Omental fat pad (tissue), 4 donors: ENCODE results near the gene WDR55. TPM values are rescaled to one million over a fixed set of nuclear protein-coding genes. Genes with fewer than 3 reads are reported as not detected.
"Not testable (repeated sequence)": the region's sequence is repeated elsewhere in the genome, so short reads cannot be mapped to it uniquely, and the experiment has no call there.

ENCODE experiments used
- ATAC-seq: fragments of 150-250 bp; one replicate; pipeline ENCODE4 v1.9.1; 2016; ENCODE audit warnings: mild to moderate bottlenecking, moderate library complexity; ENCODE audit not compliant: low FRiP score
- DNase-seq: peaks from one replicate; pipeline ENCODE4 v3.0.0-alpha.2; 2019; ENCODE audit warnings: low spot score
- total RNA-seq, 4 donors: library from RNA; depleted of rRNA; stranded (reverse); fragments of >200 nt; gene quantifications; one replicate each; pipeline ENCODE4 v1.1.0, GENCODE V29; 2016
- TF ChIP-seq, protein P1 (sequence below), 3 donors: fragments of 450-650 bp; IDR thresholded peaks; one replicate each; pipeline ENCODE4 v1.5.1; 2016 to 2017; ENCODE audit warnings: antibody characterized with exemption in 3 of 3, mild to moderate bottlenecking in 3 of 3, moderate library complexity in 2 of 3

The WDR55 gene, protein sequence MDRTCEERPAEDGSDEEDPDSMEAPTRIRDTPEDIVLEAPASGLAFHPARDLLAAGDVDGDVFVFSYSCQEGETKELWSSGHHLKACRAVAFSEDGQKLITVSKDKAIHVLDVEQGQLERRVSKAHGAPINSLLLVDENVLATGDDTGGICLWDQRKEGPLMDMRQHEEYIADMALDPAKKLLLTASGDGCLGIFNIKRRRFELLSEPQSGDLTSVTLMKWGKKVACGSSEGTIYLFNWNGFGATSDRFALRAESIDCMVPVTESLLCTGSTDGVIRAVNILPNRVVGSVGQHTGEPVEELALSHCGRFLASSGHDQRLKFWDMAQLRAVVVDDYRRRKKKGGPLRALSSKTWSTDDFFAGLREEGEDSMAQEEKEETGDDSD
- total RNA-seq = 10 to 100 TPM; 21.2 to 29.9 (median 25.2) TPM

DNA sequence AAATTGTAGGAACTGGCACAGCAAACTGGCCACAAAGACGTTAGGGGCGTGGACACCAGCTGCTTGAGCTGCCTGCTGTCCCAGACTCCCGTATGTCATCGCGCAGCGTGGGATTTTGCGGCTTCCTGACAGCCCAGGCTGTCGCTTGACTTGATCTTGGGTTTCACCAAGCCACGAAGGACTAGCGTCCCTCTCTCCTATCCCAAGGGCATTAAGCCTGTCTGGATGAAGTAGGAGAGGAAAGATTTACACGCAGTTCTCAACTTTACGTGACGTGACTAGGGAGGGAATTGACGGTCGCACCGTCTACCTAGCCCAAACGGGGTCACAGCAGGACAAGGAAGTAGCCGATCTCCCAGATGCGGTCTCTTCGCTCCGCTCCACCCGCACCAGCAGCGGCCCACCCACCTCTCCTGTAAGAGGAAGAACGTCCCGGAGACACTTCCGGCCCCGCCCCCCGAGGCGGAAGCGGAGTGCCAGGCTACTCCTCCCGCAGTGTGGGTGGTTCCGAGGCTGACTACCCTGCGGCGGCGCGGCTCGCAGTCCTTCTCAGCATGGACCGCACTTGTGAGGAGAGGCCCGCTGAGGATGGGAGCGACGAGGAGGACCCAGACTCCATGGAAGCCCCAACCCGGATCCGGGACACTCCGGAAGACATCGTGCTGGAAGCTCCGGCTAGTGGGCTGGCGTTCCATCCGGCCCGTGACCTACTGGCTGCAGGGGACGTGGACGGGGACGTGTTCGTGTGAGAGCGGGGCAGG, at the start of gene WDR55:
TSS of gene WDR55 (plus strand) at position 546 of the 761 bp plus-strand sequence. CDS start at position 555, 9 bp downstream.
- ATAC-seq (peak; percentile 98), DNase-seq (peak; percentile 89)
- TF ChIP-seq, protein P1, sequence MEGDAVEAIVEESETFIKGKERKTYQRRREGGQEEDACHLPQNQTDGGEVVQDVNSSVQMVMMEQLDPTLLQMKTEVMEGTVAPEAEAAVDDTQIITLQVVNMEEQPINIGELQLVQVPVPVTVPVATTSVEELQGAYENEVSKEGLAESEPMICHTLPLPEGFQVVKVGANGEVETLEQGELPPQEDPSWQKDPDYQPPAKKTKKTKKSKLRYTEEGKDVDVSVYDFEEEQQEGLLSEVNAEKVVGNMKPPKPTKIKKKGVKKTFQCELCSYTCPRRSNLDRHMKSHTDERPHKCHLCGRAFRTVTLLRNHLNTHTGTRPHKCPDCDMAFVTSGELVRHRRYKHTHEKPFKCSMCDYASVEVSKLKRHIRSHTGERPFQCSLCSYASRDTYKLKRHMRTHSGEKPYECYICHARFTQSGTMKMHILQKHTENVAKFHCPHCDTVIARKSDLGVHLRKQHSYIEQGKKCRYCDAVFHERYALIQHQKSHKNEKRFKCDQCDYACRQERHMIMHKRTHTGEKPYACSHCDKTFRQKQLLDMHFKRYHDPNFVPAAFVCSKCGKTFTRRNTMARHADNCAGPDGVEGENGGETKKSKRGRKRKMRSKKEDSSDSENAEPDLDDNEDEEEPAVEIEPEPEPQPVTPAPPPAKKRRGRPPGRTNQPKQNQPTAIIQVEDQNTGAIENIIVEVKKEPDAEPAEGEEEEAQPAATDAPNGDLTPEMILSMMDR (IDR thresholded peaks at IDR 0.05) = no peak

DNA sequence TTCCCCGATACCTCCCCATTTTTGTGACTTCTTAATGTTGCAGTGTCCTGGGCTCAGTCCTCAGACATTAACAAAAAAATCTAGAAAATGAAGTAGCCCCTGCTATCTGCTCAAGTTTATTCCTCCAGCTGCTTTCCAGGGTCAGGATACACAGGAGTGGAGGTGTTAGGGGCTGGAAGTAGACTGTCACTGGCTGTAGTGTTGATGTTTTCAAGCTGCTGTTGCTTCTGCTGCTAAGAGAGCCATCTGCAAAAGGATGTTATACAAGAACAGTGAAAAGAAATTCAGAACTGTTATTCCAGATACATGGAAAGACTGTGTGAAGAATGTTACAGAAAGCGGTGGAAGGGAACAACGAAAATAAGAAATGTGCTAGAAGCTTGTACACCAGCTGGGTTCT, 42.4 kb upstream of the WDR55 start:
- no peak for DNase-seq
- ATAC-seq = no peak
- TF ChIP-seq, protein P1 (IDR thresholded peaks at IDR 0.05) = no peak

DNA sequence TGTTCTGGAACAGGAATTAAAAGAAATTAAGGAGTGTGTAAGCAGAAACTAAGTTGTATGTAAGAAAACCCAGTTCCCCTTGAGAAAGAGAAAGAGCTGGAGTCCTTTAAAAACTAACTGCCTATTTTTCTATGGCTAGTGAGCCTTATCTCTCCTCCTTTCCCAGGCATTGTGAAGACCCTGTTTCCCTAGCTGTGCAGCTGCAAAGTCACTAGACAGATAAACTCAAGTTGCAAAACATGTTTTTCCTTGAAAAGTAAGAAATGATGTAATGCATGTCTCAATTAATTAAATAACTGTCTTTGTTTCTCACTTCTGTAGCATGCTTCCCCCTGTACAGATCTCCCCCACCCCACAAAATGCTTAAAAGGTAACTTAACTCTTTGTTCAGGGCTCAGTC, 41.6 kb upstream of the WDR55 start:
- not testable (repeated sequence) for ATAC-seq, DNase-seq

DNA sequence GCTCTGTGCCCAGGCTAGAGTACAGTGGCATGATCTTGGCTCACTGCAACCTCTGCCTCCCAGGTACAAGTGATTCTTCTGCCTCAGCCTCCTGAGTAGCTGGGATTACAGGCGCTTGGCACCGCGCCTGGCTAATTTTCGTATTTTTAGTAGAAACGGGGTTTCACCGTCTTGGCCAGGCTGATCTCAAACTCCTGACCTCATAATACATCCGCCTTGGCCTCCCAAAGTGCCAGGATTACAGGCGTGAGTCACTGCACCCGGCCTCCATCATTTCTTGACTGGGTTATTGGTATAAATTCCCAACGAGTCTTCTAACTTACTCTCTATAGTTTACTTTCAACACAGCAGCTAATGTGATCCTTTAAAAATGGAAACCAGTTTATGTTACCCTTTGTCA, 39.8 kb upstream of the WDR55 start:
- not testable (repeated sequence) for DNase-seq, ATAC-seq

DNA sequence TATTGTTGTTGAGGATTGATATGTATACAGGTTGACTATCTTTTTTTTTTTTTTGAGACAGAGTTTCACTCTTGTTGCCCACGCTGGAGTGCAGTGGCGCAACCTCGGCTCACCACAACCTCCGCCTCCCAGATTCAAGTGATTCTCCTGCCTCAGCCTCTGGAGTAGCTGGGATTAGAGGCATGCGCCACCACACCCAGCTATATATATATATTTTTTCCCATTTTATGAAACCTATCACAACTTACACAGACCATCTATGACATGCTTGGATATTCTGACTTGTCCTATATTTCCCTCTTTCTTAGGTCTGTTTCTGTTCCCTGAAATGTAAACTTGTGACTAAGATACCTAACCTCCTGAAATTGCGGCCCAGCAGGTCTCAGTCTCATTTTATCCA, 36.7 kb upstream of the WDR55 start:
- no peak for DNase-seq
- no peak for ATAC-seq
- TF ChIP-seq, protein P1 (IDR thresholded peaks at IDR 0.05) = no peak

DNA sequence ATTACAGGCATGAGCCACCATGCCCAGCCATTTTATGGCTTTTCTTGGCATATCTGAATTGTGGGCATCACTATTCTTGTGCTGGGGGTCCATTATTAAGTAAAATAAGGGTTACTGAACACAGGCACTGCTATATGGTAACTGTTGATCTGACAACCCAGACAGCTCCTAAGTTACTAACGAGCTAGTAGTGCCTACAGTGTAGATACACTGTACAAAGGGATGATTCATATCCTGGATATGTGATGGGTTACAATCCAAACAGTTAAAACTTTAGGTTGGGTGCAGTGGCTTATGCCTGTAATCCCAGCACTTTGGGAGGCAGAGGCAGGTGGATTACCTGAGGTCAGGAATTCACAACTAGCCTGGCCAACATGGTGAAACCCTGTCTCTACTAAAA, 36.0 kb upstream of the WDR55 start:
- DNase-seq (no peak), ATAC-seq (no peak)
- TF ChIP-seq, protein P1 (IDR thresholded peaks at IDR 0.05) = no peak

DNA sequence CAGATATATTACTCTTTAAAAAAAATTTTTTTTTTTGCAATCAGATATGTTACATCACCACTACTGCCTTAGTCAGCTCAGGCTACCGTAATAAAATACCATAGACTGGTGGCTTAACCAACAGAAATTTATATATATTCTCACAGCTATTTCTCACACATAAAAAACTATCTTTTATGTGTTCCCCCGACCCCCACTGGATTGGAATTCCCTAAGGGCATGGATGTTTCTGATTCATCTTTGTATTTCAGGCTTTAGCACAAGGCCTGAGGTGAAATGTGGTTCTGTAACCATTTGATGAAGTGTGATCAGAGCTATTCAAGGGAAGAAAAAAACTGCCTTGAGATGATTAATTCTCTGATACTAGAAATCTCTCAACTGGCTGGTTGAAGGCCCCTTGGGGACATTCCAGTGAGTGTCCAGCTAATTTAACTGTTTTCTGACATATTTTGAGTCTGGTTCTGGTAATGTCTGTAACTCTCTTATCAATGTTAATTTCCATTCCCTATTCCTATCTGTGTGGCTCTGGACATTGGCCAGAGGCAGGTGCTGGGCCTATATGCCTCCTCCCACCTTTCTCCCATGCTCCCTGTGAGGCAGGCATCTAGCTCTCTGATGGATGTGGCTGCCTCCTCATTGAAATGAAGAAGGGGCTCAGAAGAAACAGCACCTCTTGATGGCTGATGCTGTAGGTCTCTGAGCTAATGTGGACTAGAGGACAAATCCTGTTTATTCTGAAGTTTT, 34.2 kb upstream of the WDR55 start:
- TF ChIP-seq, protein P1 (IDR thresholded peaks at IDR 0.05) = no peak
- DNase-seq (no peak), ATAC-seq (no peak)
